ENCODE data around the gene AK3. TPM values are rescaled to one million over a fixed set of nuclear protein-coding genes. Genes with fewer than 3 reads are reported as not detected.

Gene AK3
- total and polyA plus RNA-seq, 2 of the 8 experiments (the other 6 are each of a cell fraction or from before 2014, with no cell fraction given), result 8.9 to 30.0 TPM

DNA sequence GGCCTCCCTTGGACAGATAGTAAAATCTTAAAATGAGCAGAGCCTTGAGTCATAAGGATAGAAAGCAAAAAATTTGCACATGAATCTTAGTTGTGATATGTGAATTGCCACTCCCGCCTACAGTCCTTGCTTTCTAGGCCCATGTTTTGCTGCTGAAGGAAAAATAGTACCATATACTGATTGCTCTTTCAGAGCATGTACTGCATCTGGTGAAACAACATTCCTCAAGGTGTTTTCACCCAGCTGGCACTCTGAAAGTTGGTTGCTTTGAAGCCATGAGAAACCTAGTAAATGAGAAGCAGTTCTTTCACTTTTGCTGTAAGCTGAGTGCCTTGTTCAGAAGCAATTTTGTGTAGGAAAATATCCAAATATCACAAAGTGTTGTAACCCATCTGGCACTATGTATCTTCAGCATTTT is 51.3 kb downstream of the AK3 start:
- DNase-seq (ENCODE audit: low read depth in 1 of 2, low spot score in 2 of 2) (no peak), FAIRE-seq (no peak)
- H3K23ac ChIP-seq (ENCODE audit: insufficient read length), result no peak overlapping the region
- H3K56ac ChIP-seq (replicated peaks; ENCODE audit: insufficient read length, low read depth, low read length), result no peak overlapping the region
- no peak overlapping the region for H3K9ac ChIP-seq (replicated peaks in 1 of 4; ENCODE audit: extremely low read depth in 1 of 4, low read depth in 3 of 4, low read length in 3 of 4)
- no peak overlapping the region for H3K14ac ChIP-seq (ENCODE audit: insufficient read length)
- H3K4me2 ChIP-seq (ENCODE audit: insufficient read depth in 1 of 2, low read depth in 2 of 2, low read length in 2 of 2), result no peak overlapping the region
- no peak overlapping the region for H3K18ac ChIP-seq (ENCODE audit: extremely low read depth, low read length)
- ChIA-PET POLR2A (ENCODE audit: partially characterized antibody) (no interaction called here), CTCF (ENCODE audit: partially characterized antibody) (no interaction called here)
- no peak overlapping the region for H4K8ac ChIP-seq (ENCODE audit: extremely low read depth, insufficient read depth, low read length)
- no peak overlapping the region for H2BK20ac ChIP-seq (ENCODE audit: low read length)
- peaks cover 0 to 14% of the 10 kb centered on the region in 2 experiments; a peak in 2 of 4 replicates for H3K79me2 ChIP-seq (ENCODE audit: control insufficient read depth in 1 of 2, insufficient read depth in 2 of 2, low read length in 2 of 2)
- no peak overlapping the region for H4K5ac ChIP-seq (ENCODE audit: insufficient read length, low read depth, low read length)
- H3K79me1 ChIP-seq (ENCODE audit: low read depth, low read length), result no peaks in the 10 kb centered on the region
- H4K91ac ChIP-seq (replicated peaks; ENCODE audit: insufficient read length, low read length), result no peak overlapping the region
- no peaks in the 10 kb centered on the region for H3K4me1 ChIP-seq (replicated peaks in 1 of 4; ENCODE audit: control insufficient read depth in 3 of 4, insufficient read depth in 4 of 4, low read length in 3 of 4)
- no peak overlapping the region for H2BK5ac ChIP-seq (ENCODE audit: low read depth, low read length)
- H2BK12ac ChIP-seq (ENCODE audit: low read depth, low read length), result no peak overlapping the region
- no peaks in the 10 kb centered on the region for H3K23me2 ChIP-seq (ENCODE audit: low read depth, low read length)
- no peaks in the 10 kb centered on the region for H3K9me3 ChIP-seq (ENCODE audit: insufficient read depth in 2 of 2, low read depth in 1 of 2, low read length in 1 of 2)
- H3K27ac ChIP-seq (ENCODE audit: low read depth, low read length), result no peak overlapping the region
- H3K27me3 ChIP-seq (replicated peaks in 1 of 4; ENCODE audit: control insufficient read depth in 3 of 4, extremely low read depth in 1 of 4, insufficient read depth in 3 of 4, low read length in 3 of 4), result no peaks in the 10 kb centered on the region
- H2AK5ac ChIP-seq (ENCODE audit: low read depth, low read length), result no peak overlapping the region
- WGBS, 2 experiments (ENCODE audit: extremely low coverage in 1 of 2, insufficient coverage in 1 of 2, insufficient read length in 1 of 2, insufficient replicate concordance in 2 of 2, low coverage in 1 of 2, low lambda C conversion rate in 2 of 2, missing lambda C conversion rate in 1 of 2), result 83% methylated on average over 1 of the region's 1 CpG; no CpG with 5 or more reads in 1 of the 2 experiments
- H3K4ac ChIP-seq (replicated peaks; ENCODE audit: insufficient read length, low read depth, low read length), result no peak overlapping the region
- H3K4me3 ChIP-seq (ENCODE audit: extremely low read depth in 1 of 4, insufficient read depth in 2 of 4, low read depth in 3 of 4, low read length in 4 of 4), result no peak overlapping the region
- H2AFZ ChIP-seq (ENCODE audit: low read length), result no peak overlapping the region
- H3K36me3 ChIP-seq (ENCODE audit: control insufficient read depth in 2 of 4, insufficient read depth in 4 of 4, low read length in 3 of 4), result peaks cover 4 to 49% (median 12%) of the 10 kb centered on the region in 4 experiments
- TF ChIP-seq RFX5 (IDR thresholded peaks at IDR 0.05; ENCODE audit: borderline replicate concordance, low read depth, low read length) (no peak), NANOG (IDR thresholded peaks at IDR 0.05; ENCODE audit: insufficient read depth, low read depth, low read length, poor library complexity, severe bottlenecking) (no peak), GABPA (IDR thresholded peaks at IDR 0.05; ENCODE audit: borderline replicate concordance, insufficient read depth, low read length) (no peak), BCL11A (IDR thresholded peaks at IDR 0.05; ENCODE audit: low read depth in 2 of 2, low read length in 2 of 2) (no peak), JUND (IDR thresholded peaks at IDR 0.05; ENCODE audit: low read length) (no peak)
- TF ChIP-seq, protein P1, sequence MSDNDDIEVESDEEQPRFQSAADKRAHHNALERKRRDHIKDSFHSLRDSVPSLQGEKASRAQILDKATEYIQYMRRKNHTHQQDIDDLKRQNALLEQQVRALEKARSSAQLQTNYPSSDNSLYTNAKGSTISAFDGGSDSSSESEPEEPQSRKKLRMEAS (IDR thresholded peaks at IDR 0.05), result no peak
- H2BK15ac ChIP-seq (ENCODE audit: low read length), result no peak overlapping the region
- H2BK120ac ChIP-seq (replicated peaks; ENCODE audit: low read depth, low read length), result no peak overlapping the region
- H4K20me1 ChIP-seq (replicated peaks in 1 of 2; ENCODE audit: control insufficient read depth in 1 of 2, insufficient read depth in 2 of 2, low read length in 2 of 2), result peaks cover 0 to 2% of the 10 kb centered on the region in 2 experiments

All from H1 (cell line).